NOMO-1 treated with dmso at 0.1 percent for 144 hours (cell line): ENCODE data around the gene RNFT2.
A peak's percentile ranks its signal among the peaks of the same experiment; 100 is the strongest.
"Not testable (repeated sequence)": the region's sequence is repeated elsewhere in the genome, so short reads cannot be mapped to it uniquely, and the experiment has no call there.

Experiments used
- DNase-seq: peaks from one replicate; lab custom pipeline; 2025; ENCODE audit not compliant: unreplicated experiment; lab: John Stamatoyannopoulos, UW

RNFT2 gene

DNA sequence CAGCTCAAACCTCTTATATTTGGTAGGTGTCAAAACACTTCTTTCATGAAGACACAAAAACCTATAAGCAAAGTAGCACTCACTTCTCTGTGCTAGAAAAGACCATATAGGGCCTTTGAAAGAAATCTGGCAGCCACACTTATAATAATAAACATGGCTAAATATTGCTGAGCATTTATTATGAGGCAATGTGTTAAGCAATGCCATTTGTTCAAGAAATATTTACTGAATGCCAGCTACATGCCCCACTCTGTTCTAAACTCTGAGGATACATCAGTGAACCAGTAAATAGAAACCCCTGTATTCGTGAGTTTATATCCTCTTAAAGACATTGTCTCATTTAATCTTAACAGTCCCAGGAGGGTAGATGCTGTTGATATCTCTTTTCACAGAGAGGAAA lies 52.0 kb downstream of the RNFT2 start:
- no peak for DNase-seq

DNA sequence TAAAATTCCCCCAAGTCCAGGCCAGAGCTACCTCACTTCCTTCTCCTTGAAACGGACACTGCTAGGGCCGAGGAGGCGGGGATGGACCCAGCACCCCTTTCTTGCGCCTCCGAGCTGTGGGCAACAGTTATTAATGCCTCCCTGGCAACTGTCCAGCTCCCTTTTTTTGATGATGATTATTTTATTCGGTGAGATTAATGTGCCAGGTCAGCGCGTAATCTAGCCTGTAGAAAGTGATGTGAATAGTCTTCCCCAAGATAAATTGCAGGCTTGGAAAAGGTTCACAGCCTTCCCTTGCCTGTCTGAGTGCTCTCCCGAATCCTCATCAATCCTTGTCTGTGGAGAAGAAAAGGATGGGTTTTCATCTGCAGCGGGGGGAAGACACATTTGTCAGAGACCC lies 54.3 kb downstream of the RNFT2 start:
- DNase-seq, result no peak

DNA sequence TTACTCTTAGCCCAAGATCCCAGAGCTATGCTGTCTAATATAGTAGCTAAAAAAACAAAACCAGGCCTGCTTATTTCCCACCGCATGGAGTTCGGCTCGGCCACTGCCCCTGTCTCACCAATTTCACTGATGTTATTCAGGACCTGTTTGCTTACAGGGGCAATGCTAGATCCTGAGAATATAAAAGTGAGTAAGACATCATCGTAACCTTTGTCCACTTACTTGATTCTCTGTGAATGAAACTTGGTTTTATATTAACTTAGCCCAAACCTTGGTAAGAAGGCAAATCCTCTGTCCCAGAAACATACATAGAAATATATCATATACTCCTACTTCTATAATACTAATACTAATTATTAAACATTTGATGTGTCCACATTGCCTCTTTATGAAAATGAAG lies 56.6 kb downstream of the RNFT2 start:
- no peak for DNase-seq

- DNase-seq, result no peak
Measured at GRCh38 chr12:116797885-116798284, 59.8 kb downstream of the RNFT2 start.

DNA sequence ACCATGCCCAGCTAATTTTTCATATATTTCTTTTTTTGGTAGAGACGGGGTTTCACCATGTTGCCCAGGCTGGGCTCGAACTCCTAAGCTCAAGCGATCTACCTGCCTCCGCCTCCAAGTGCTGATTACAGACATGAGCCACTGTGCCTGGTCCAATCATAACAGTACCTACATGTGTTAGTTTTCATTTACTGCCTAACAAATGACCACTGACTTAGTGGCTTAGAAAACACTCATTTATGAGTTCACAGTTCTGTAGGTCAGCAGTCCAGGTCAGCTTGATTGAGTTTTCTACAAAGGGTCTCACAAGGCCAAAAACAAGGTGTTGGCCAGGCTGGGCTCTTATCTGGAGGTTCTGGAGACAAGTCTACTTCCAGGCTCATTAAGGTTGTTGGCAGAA lies 60.6 kb downstream of the RNFT2 start:
- no peak for DNase-seq

GRCh38 chr12:116799955-116800354 lies 61.8 kb downstream of the RNFT2 start:
- no peak for DNase-seq

GRCh38 chr12:116800918-116801317 lies 62.8 kb downstream of the RNFT2 start:
- DNase-seq, result no peak

DNA sequence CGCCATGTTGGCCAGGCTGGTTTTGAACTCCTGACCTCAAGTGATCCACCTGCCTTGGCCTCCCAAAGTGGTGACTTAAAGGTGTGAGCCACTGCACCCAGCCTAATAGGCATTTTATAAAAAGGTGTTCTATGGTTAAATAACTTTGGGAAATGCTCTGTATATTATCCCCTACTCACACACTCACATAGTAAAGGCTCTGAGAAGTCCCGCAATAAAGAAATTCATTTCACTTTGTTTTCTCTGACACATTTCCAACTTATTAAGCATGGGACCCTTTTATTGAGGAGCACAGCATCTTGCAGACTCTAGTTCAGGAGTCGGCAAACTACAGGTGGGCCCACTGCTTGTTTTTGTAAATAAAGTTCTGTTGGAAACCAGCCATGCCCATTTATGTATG lies 63.9 kb downstream of the RNFT2 start:
- no peak for DNase-seq

DNA sequence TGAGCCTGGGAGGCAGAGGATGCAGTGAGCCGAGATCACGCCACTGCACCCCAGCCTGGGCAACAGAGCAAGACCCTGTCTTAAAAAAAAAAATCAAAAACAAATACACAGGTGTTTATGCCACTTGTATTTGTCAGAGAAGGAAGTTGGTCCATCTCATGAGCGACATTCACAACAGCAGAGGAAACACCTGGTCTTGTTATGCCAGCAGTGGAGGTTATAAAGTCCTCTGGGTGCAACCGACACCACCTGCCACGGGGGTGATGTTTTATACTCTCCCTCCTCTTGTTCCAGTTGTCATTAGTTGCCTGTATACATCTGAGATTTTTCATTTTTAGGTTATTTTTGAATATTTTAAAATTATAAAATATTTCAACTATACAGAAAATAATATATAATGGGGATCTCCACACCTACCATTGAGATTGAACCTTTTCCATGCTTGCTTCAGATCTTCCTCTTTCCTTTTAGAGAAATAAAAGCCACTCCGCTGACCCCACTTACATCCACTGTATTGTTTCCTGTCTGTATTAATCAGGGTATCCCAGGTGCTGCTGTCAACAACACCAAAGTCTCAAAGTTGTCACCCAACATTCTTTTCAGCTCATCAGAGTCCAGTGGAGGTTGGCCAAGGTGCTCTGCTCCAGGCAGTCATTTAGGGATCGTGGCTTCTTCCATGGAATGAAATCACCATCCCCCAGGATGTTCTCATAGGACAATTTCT lies 65.1 kb downstream of the RNFT2 start:
- DNase-seq, result no peak

GRCh38 chr12:116804051-116804450 lies 65.9 kb downstream of the RNFT2 start:
- no peak for DNase-seq

- DNase-seq, result no peak
Measured at GRCh38 chr12:116806845-116807440, 68.8 kb downstream of the RNFT2 start.

DNA sequence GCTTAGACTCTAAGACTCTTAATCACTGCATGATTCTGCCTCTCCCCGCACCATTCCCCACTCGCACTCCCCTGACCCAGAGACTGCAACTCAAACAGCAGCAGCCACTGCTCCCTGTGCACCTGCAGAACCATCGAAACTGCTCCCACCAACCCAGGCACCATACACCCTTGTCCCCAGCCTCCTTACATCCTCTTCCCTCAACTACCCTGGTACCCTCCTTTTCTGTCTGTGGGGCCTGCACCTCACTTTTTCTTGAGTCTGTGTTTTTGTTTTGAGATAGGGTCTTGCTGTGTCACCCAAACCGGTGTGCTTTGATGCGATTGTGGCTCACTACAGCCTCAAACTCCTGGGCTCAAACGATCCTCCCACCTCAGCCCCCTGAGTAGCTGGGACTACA lies 69.4 kb downstream of the RNFT2 start:
- no peak for DNase-seq

DNA sequence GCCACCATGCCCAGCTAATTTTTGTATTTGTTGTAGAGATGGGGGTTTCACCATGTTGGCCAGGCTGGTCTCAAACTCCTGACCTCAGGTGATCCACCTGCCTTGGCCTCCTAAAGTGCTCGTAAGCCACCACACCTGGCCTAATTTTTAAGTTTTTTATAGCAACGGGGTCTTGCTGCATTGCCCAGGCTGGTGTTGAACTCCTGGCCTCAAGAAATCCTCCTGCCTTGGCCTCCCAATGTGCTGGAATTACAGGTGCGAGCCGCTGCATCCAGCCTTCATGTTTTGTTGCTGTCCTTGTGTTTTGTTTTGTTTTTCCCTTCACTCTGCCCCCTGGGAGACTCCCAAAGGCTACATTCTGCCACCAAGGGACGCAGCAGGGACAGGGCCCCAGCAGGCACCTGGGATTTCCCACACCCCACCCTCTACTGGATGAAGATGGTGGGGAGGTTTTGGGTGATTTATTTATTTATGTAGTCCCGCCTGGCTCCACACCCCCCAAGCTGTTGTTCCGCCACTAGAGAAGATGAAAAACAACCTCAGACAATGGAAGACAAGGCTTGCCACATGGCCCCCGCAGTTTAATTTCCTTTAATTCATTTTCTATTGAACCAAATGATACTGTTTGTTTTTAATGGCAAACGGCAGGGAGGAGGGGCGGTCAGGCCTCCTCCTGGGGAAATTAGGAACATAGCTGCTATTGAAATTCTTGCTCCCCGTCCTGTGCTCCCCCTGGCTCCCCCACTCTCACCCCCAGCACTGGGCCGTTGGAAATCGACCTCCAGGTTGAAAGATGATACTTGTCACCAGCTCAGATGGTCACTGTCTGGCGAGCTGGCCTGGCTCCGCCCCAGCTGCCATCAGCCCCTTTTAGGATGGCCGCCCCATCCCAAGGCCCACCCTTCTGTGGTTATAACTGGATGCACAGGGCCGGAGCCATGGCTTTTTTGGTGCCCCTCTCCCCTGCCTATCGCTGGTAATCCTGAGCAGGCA lies 70.3 kb downstream of the RNFT2 start:
- DNase-seq, result no peak

- no peak for DNase-seq
Measured at GRCh38 chr12:116812238-116812637, 74.1 kb downstream of the RNFT2 start.

GRCh38 chr12:116813271-116814041 lies 75.3 kb downstream of the RNFT2 start:
- no peak for DNase-seq

- DNase-seq, result not testable (repeated sequence)
Measured at GRCh38 chr12:116814766-116815165, 76.7 kb downstream of the RNFT2 start.

DNA sequence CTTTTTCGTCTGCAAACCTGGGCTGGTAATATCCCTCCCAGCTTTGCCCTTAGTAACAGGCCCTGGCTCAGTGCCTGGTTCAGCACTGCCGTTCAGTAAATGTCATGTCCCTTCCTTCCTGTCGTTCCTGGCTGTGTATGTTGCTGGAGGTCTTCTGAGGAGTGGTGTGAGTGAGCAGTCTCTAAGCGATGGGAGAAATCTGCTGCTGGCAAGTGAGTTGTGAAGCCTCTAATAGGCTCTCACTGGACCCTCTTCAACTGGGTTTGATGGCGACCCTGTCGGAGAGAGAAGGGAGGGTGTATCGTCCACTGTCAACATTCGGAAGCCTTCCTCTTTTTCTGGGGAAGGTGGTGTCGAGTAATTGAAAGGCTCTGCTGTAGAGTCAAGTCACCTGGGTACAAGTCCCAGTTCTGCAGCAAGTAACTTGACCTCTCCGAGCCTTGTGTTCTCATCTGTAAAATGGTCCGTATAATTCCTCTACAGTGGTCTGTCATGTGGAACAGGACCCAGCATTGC lies 80.3 kb downstream of the RNFT2 start:
- DNase-seq, result no peak

GRCh38 chr12:116818948-116819832 lies 81.1 kb downstream of the RNFT2 start:
- peak; percentile 76 for DNase-seq

GRCh38 chr12:116820064-116820656 lies 82.0 kb downstream of the RNFT2 start:
- no peak for DNase-seq
